GM20431 (cell line): Measurements from ENCODE around the gene ALG5.

Experiments
- in situ Hi-C: fragments of 300-500 bp; cut with MseI, MboI; formaldehyde crosslinking; loops from one replicate; pipeline ENCODE4 v1.15.0; 2020; ENCODE audit warnings: low sequenced_read_pairs; ENCODE audit not compliant: unreplicated experiment

The ALG5 gene

DNA sequence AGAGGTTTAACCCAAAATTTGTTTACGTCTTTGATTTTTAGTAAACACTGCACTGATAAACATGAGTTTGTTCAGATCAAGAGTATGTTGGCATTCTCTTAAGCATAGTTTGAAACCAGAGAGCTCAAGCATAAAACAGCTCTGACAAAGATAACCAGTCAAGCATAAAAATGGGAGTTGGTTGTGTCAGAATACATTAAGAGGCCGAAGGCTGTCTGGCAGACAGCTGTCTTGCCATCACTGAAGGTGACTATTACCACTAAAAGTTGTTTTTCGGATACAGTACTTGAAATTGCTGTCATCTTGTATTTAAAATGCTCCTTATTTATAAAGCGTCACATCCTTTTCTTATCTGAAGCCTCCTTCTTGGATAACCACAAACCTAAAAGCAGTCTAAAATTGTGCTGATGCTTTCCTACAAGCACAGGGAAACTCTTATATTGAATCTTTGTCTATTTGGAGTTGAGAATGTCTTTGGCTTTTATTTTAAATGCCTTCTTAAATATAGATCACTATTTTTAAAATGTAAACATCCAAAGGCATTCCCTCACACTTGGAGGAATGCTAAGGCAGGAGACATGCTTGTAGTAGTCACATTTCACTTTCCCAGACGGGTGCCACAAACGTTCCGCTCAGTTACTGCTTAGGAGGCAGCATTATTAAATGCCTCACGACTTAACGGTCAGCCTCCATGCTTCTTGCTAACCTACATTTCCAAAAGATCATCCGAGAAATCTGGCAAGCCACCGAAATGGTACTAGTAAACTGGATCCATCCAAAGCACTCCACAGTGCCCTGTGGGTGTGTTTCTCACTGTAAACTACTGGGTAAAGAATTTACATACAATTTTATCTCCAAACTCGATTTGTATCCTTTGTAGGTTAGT, 80.7 kb downstream of the ALG5 start:
- in situ Hi-C loops: no loop called here

DNA sequence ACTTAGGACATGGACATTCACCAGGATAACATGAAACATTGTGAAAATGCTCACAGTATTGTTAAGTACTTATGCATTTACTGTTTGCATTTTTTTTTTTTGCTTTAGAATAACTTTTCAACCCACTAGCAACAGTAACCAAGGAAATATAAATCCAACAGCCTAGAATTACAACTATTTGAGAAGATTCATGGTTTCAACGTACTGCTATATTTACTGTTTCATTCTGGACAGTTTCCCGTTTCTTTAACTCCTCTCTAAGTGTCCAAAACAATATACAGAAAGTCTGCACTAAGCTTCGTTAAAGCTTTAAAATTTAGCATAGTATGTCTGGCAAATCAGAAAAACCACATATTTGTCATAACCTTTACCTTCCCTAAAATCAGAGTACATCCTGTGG, 81.8 kb downstream of the ALG5 start:
- in situ Hi-C loops: no loop called here

- in situ Hi-C loops: no loop called here
Observed at GRCh38 chr13:36915896-36916640, 83.1 kb downstream of the ALG5 start.

DNA sequence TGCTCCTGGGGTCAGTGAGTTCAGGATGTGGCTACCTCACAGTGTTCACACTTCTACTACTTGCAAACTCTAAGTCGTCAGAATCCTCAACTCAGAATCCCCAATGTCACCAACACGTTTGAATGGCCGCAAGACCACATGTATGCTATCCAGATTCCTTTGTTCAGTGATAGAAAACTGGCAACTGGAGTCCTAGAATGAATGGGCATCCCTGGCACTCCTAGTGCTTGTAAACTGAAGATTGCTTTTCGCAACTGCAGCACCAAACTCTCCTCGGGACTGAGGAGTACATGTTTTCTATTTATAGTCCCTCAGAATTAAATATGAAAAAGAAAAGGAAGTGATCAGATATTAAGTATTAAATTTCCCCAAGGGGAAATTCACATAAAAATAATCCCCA, 84.0 kb downstream of the ALG5 start:
- in situ Hi-C loops: no loop called here

- in situ Hi-C loops: no loop called here
Observed at GRCh38 chr13:36914648-36915047, 84.5 kb downstream of the ALG5 start.

GRCh38 chr13:36913463-36913862, 85.7 kb downstream of the ALG5 start:
- in situ Hi-C loops: no loop called here

DNA sequence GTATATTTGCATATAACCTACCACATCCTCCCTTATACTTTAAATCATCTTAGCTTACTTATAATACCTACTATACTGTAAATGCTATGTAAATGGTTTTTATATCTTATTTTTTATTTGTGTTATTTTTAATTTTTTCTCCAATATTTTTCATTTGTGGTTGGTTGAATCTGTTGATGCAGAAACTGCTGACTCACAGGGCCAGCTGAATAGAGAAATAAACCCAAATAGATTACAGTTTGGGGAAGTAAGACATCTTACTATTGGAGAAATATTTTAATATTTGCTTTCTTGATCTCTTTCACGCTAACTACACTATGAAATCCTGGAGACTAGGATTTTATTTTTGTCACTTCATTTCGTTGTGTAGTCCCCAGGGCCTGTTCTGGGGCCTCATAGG, 86.2 kb downstream of the ALG5 start:
- in situ Hi-C loops: no loop called here

- in situ Hi-C loops: no loop called here
Observed at GRCh38 chr13:36912369-36912768, 86.8 kb downstream of the ALG5 start.

- in situ Hi-C loops: no loop called here
Observed at GRCh38 chr13:36910545-36910944, 88.6 kb downstream of the ALG5 start.

GRCh38 chr13:36907821-36908220, 91.3 kb downstream of the ALG5 start:
- in situ Hi-C loops: no loop called here

- in situ Hi-C loops: no loop called here
Observed at GRCh38 chr13:36907266-36907665, 91.9 kb downstream of the ALG5 start.

- in situ Hi-C loops: no loop called here
Observed at GRCh38 chr13:36905944-36906343, 93.2 kb downstream of the ALG5 start.

DNA sequence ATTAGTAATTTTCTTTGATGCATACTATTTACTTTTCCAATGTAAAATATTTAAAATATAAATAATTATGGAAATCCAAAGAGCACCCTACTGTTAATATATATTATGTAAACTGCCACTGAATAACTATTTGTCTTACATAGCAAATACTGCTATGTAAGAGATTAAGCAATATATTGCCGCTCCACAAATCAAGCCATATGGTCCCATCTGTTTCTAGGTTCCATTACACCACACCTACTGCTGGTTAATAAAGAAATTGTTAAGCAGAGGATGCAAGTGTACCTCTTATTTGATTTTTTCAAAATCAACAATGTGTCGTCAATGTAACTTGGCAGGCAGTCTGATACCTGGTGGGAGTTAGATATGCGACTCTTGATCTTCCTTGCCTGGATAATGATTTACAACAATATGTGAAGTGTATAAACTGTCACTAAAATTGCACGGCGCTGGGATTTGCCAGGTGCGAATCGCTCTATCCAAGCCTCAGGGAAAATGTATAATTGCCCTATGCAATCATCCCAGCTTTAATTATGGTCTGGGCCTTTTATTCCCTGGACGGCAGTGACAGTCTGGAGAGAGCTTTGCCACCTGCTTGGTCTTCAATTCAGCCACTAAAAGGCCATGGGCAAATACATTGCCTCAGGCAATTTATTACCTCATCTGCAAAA, 95.1 kb downstream of the ALG5 start:
- in situ Hi-C loops: no loop called here
